Adrenal gland (tissue), 5 donors: ENCODE measurements around the gene DNAH2.

ENCODE experiments used
- CTCF ChIP-seq, 6 experiments: fragments of 450-650 bp in 4 of 6; fragments of 200-600 bp in 2 of 6; sonication (generic) in 1 of 6; IDR thresholded peaks; 1 replicate in 5 of 6; 2 replicates in 1 of 6; pipeline versions ENCODE4 v1.5.1 to v1.8.0; 2016 to 2021; ENCODE audit warnings: antibody characterized with exemption in 6 of 6, mild to moderate bottlenecking in 2 of 6, moderate library complexity in 1 of 6
- POLR2A ChIP-seq, 2 donors: fragments of 450-650 bp; IDR thresholded peaks; one replicate each; pipeline ENCODE4 v1.6.1; 2017; ENCODE audit warnings: antibody characterized with exemption in 2 of 2, mild to moderate bottlenecking in 2 of 2, moderate library complexity in 1 of 2
- donor health status: DM: no; HTN: no; CAD: no.

DNA sequence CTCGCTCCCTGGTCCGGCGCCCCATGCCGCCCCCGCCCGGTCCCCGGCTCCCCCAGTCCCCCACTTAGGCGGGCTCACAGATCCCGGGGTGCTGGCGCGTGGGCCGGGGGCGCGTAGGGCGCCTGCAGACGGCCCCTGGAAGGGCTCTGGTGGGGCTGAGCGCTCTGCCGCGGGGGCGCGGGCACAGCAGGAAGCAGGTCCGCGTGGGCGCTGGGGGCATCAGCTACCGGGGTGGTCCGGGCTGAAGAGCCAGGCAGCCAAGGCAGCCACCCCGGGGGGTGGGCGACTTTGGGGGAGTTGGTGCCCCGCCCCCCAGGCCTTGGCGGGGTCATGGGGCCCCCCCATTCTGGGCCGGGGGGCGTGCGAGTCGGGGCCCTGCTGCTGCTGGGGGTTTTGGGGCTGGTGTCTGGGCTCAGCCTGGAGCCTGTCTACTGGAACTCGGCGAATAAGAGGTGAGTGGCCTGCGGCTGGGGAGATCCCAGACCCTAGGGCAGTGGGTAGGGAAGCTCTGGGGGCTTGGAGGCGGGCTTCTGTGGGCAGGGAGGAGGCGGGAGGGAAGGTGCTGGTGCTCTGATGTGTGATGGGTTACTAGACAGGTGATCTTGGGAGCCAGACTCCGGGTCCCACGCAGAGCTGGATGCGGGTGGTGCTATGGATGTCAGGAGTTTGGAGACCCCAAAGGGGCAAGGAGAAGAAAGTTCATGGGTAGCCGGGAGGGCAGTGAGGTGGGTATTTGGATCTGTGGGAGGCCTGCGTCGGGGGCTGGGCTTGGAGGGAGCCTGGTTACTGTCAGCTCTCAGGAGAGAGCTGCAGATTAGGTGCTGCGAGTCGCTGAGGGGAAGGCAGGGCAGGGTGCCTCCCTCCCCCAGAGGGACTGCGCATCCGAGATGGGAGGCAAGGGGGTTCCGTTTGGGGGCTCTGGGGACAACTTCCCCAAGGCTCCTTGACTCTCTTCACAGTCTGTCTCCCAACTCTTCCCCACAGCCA is 12.0 kb upstream of the DNAH2 start:
- no peak for TF ChIP-seq CTCF (IDR thresholded peaks at IDR 0.05)
- TF ChIP-seq POLR2A (IDR thresholded peaks at IDR 0.05): no peak
